HepG2 (cell line): ENCODE measurements around the gene NLGN4X. TPM values are rescaled to one million over a fixed set of nuclear protein-coding genes. Genes with fewer than 3 reads are reported as not detected.

Experiments used
- ATAC-seq: fragments of 200-7000 bp; cut with Tn5 transposase; 3 replicates; pipeline ENCODE4 v1.9.1; 2020; ENCODE audit warnings: mild to moderate bottlenecking, moderate library complexity
- BruUV-seq: library from RNA; stranded (reverse); fragments of 400-500 nt; replicated peaks from 2 replicates; lab custom pipeline; 2021; lab: Mats Ljungman, UMichigan
- CTCF ChIA-PET: fragments of 300-600 bp; formaldehyde crosslinking; extraction: SDS; loops from one replicate; lab custom pipeline; 2021; ENCODE audit warnings: low total read pairs, inconsistent platforms, low intra/inter-chr PET ratio; lab: Yijun Ruan, JAX
- POLR2A ChIA-PET: fragments of 350-600 bp; sonication (Branson Sonifier 250); formaldehyde crosslinking; loops from one replicate; lab custom pipeline; 2020; ENCODE audit warnings: antibody characterized with exemption, inconsistent platforms; lab: Yijun Ruan, JAX
- DNase-seq: peaks from one replicate; pipeline ENCODE4 v3.0.0-alpha.2; 2015; ENCODE audit warnings: low spot score
- FAIRE-seq: peaks from 3 replicates; lab custom pipeline; 2011; peaks lifted over from hg19 to GRCh38; lab: Jason Lieb, UNC
- H2AFZ ChIP-seq: one replicate; pipeline ENCODE4 v1.6.1; 2011; ENCODE audit warnings: low read length, inconsistent platforms
- H3K27ac ChIP-seq: fragments of 300-600 bp; 3 replicates; pipeline ENCODE4 v1.8.0; 2011; ENCODE audit warnings: mixed run types, mild to moderate bottlenecking, mixed read lengths, low read length, inconsistent platforms; ENCODE audit not compliant: insufficient read depth; ENCODE audit errors: extremely low read length
- H3K27me3 ChIP-seq, 2 experiments: fragments of 200-600 bp in 1 of 2; 2 replicates in 1 of 2; 3 replicates in 1 of 2; pipeline versions ENCODE4 v1.6.0 to v1.8.0; 2011; ENCODE audit warnings: low read length in 2 of 2, mild to moderate bottlenecking in 2 of 2, moderate library complexity in 2 of 2, inconsistent platforms in 1 of 2; ENCODE audit not compliant: insufficient read depth in 2 of 2, control insufficient read depth in 1 of 2
- H3K36me3 ChIP-seq, 2 experiments: fragments of 200-600 bp in 1 of 2; replicated peaks in 1 of 2; 2 replicates in 1 of 2; 3 replicates in 1 of 2; pipeline versions ENCODE4 v1.5.1 to v1.8.0; 2011; ENCODE audit warnings: low read length in 2 of 2, inconsistent platforms in 1 of 2; ENCODE audit not compliant: insufficient read depth in 2 of 2, control insufficient read depth in 1 of 2
- H3K4me1 ChIP-seq: 2 replicates; pipeline ENCODE4 v1.5.1; 2012; ENCODE audit warnings: low read length, inconsistent platforms; ENCODE audit not compliant: insufficient read depth
- H3K4me2 ChIP-seq: 2 replicates; pipeline ENCODE4 v1.6.0; 2011; ENCODE audit warnings: low read depth, low read length, inconsistent platforms
- H3K4me3 ChIP-seq, 3 experiments: fragments of 200-600 bp in 1 of 3; sonication (generic), shearing (Covaris generic) in 1 of 3; replicated peaks in 1 of 3; 2 replicates each; pipeline ENCODE4 v1.5.1; 2011 to 2016; ENCODE audit warnings: low read length in 3 of 3, inconsistent platforms in 2 of 3, low read depth in 2 of 3, mild to moderate bottlenecking in 2 of 3, control low read depth in 1 of 3, mixed read lengths in 1 of 3; ENCODE audit not compliant: insufficient read depth in 1 of 3
- H3K79me2 ChIP-seq: one replicate; pipeline ENCODE4 v1.6.1; 2011; ENCODE audit warnings: low read length, inconsistent platforms; ENCODE audit not compliant: insufficient read depth
- H3K9ac ChIP-seq: 2 replicates; pipeline ENCODE4 v1.6.0; 2011; ENCODE audit warnings: mild to moderate bottlenecking, low read depth, low read length, inconsistent platforms; ENCODE audit not compliant: insufficient read depth
- H3K9me3 ChIP-seq: 2 replicates; pipeline ENCODE4 v1.5.1; 2012; ENCODE audit warnings: mild to moderate bottlenecking, low read length
- H4K20me1 ChIP-seq: 2 replicates; pipeline ENCODE4 v1.6.0; 2011; ENCODE audit warnings: inconsistent platforms, mild to moderate bottlenecking, low read length, moderate library complexity; ENCODE audit not compliant: insufficient read depth
- CBX5 ChIP-seq: sonication (generic); formaldehyde crosslinking; IDR thresholded peaks from 2 replicates; pipeline ENCODE4 v1.4.0; 2020; ENCODE audit warnings: missing genetic modification reagents, borderline replicate concordance
- KLF11 ChIP-seq: IDR thresholded peaks from 2 replicates; pipeline ENCODE4 v1.6.1; 2016; ENCODE audit warnings: missing compliant biosample characterization
- TARDBP ChIP-seq: sonication (generic); formaldehyde crosslinking; IDR thresholded peaks from 2 replicates; pipeline ENCODE4 v1.8.0; 2022; ENCODE audit warnings: mild to moderate bottlenecking, missing genetic modification reagents
- WGBS: methylation state at CpG from one replicate; pipeline ENCODE4 v1.1.6; 2017; ENCODE audit warnings: low lambda C conversion rate; 5-methylcytosine and 5-hydroxymethylcytosine counted together
- in situ Hi-C: cut with HindIII; loops from 2 replicates; pipeline ENCODE4 v1.10.0; 2017; ENCODE audit warnings: low pct_unique_long_range_greater_than_20kb; ENCODE audit not compliant: extremely low pct_ligation_motif_present
- intact Hi-C: fragments of 100-400 bp; cut with micrococcal nuclease; formaldehyde crosslinking; loops from one replicate; pipeline ENCODE4 v1.10.0; 2022; ENCODE audit not compliant: unreplicated experiment
- polyA plus RNA-seq, 8 experiments: library from polyadenylated mRNA; depleted of rRNA in 3 of 8; stranded (reverse) in 7 of 8; unstranded in 1 of 8; fragments of >200 nt; fragmentation: Illumina TruSeq in 4 of 8; extraction: Trizol in 4 of 8; gene quantifications; 2 replicates each; pipeline versions ENCODE4 v1.2.1 to v1.2.3, GENCODE V29; 2011 to 2016; ENCODE audit warnings: low read depth in 4 of 8, missing spikeins in 1 of 8, mixed read lengths in 1 of 8; ENCODE audit not compliant: insufficient read depth in 1 of 8
- total RNA-seq, 5 experiments: library from RNA; depleted of rRNA; stranded (reverse); fragments of >200 nt; fragmentation: Illumina TruSeq; extraction: Trizol; gene quantifications; 2 replicates each; pipeline ENCODE4 v1.2.3, GENCODE V29; 2016; ENCODE audit warnings: low read depth in 1 of 5
- TF ChIP-seq, protein P1 (sequence below): sonication (generic); formaldehyde crosslinking; IDR thresholded peaks from 2 replicates; pipeline ENCODE4 v1.5.0; 2020; ENCODE audit warnings: mild to moderate bottlenecking, missing genetic modification reagents
- TF ChIP-seq, protein P2 (sequence below), 2 experiments: IDR thresholded peaks; 2 replicates each; pipeline ENCODE4 v1.6.1; 2011 to 2012; ENCODE audit warnings: low read length in 2 of 2, borderline replicate concordance in 1 of 2, low read depth in 1 of 2, mild to moderate bottlenecking in 1 of 2, moderate library complexity in 1 of 2
- TF ChIP-seq, protein P3 (sequence below): sonication (generic); formaldehyde crosslinking; IDR thresholded peaks from 2 replicates; pipeline ENCODE4 v1.5.0; 2020; ENCODE audit warnings: mild to moderate bottlenecking, missing genetic modification reagents
- TF ChIP-seq, protein P4 (sequence below): sonication (generic); formaldehyde crosslinking; IDR thresholded peaks from 2 replicates; pipeline ENCODE4 v1.5.0; 2020; ENCODE audit warnings: mild to moderate bottlenecking, missing genetic modification reagents

NLGN4X gene
- total and polyA plus RNA-seq, 2 of the 13 experiments (the other 11 are each of a cell fraction or from before 2014, with no cell fraction given): not detected

DNA sequence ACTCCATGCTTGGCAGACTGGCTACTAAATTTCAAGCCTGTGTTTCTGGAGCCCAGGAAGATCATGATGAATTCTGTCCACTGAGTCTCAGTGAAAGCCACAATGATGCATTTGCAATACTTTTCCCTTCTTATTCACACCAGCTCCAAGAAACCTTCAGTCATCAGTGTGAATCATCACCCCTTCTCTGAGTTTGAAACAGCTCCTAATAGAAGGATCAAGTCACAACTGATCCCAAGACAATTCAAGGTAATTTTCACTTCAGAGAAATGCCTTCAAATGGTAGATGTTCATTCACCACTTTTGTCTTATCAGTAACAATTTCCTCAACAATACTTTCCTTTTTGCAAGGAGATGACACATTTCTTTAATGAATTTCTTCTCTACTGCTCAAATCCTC is 257.4 kb downstream of the NLGN4X start:
- no peak overlapping the region for H3K9ac ChIP-seq
- no TSS peak for BruUV-seq
- no peak overlapping the region for H3K4me2 ChIP-seq
- DNase-seq (no peak), FAIRE-seq (no peak), ATAC-seq (no peak)
- CTCF ChIA-PET: no interaction called here
- intact Hi-C loops (no loop called here), in situ Hi-C loops (no loop called here)
- H3K9me3 ChIP-seq: no peaks in the 10 kb centered on the region
- H3K4me3 ChIP-seq: no peak overlapping the region
- no peak overlapping the region for H2AFZ ChIP-seq
- no peaks in the 10 kb centered on the region for H3K27me3 ChIP-seq
- H4K20me1 ChIP-seq: no peaks in the 10 kb centered on the region
- TF ChIP-seq, protein P1, sequence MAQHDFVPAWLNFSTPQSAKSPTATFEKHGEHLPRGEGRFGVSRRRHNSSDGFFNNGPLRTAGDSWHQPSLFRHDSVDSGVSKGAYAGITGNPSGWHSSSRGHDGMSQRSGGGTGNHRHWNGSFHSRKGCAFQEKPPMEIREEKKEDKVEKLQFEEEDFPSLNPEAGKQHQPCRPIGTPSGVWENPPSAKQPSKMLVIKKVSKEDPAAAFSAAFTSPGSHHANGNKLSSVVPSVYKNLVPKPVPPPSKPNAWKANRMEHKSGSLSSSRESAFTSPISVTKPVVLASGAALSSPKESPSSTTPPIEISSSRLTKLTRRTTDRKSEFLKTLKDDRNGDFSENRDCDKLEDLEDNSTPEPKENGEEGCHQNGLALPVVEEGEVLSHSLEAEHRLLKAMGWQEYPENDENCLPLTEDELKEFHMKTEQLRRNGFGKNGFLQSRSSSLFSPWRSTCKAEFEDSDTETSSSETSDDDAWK (CRISPR knock-in tag): no peak
- no peak overlapping the region for H3K27ac ChIP-seq
- H3K79me2 ChIP-seq: no peaks in the 10 kb centered on the region
- POLR2A ChIA-PET: no interaction called here
- no peaks in the 10 kb centered on the region for H3K36me3 ChIP-seq
- no peaks in the 10 kb centered on the region for H3K4me1 ChIP-seq

DNA sequence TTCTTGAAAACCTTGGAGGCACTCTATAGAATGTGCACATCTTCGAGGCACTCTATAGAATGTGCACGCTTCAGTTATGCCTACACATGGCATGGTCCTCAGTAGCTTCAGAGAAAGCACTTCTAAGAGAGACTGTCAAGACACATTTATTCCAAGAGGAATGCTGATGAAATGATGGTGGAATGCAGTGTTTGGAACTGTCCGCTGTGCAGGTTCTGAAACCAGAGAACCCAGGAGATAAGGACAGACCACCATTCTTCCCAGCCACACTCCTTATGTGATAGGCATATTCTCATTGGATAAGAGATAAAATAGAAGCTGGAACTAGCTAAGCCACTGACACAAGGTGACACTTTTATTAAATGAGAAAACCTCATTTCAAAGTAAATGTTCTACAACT is 263.3 kb downstream of the NLGN4X start:
- ATAC-seq (no peak), FAIRE-seq (no peak), DNase-seq (no peak)
- BruUV-seq: no TSS peak
- Histone ChIP-seq H3K4me3 (no peak overlapping the region), H3K4me2 (no peak overlapping the region), H3K9me3 (no peaks in the 10 kb centered on the region), H2AFZ (no peak overlapping the region), H3K79me2 (no peaks in the 10 kb centered on the region), H3K27ac (no peak overlapping the region), H3K27me3 (no peaks in the 10 kb centered on the region), H3K4me1 (no peaks in the 10 kb centered on the region), H4K20me1 (no peaks in the 10 kb centered on the region), H3K36me3 (no peaks in the 10 kb centered on the region), H3K9ac (no peak overlapping the region)
- in situ Hi-C loops: no loop called here
- TF ChIP-seq, protein P2, sequence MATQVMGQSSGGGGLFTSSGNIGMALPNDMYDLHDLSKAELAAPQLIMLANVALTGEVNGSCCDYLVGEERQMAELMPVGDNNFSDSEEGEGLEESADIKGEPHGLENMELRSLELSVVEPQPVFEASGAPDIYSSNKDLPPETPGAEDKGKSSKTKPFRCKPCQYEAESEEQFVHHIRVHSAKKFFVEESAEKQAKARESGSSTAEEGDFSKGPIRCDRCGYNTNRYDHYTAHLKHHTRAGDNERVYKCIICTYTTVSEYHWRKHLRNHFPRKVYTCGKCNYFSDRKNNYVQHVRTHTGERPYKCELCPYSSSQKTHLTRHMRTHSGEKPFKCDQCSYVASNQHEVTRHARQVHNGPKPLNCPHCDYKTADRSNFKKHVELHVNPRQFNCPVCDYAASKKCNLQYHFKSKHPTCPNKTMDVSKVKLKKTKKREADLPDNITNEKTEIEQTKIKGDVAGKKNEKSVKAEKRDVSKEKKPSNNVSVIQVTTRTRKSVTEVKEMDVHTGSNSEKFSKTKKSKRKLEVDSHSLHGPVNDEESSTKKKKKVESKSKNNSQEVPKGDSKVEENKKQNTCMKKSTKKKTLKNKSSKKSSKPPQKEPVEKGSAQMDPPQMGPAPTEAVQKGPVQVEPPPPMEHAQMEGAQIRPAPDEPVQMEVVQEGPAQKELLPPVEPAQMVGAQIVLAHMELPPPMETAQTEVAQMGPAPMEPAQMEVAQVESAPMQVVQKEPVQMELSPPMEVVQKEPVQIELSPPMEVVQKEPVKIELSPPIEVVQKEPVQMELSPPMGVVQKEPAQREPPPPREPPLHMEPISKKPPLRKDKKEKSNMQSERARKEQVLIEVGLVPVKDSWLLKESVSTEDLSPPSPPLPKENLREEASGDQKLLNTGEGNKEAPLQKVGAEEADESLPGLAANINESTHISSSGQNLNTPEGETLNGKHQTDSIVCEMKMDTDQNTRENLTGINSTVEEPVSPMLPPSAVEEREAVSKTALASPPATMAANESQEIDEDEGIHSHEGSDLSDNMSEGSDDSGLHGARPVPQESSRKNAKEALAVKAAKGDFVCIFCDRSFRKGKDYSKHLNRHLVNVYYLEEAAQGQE (IDR thresholded peaks at IDR 0.05; ENCODE audit: borderline replicate concordance in 1 of 2, low read depth in 1 of 2, low read length in 2 of 2): peak in 1 of 2 experiments; percentile 65; a peak in 3 of 4 replicates
- TF ChIP-seq, protein P3, sequence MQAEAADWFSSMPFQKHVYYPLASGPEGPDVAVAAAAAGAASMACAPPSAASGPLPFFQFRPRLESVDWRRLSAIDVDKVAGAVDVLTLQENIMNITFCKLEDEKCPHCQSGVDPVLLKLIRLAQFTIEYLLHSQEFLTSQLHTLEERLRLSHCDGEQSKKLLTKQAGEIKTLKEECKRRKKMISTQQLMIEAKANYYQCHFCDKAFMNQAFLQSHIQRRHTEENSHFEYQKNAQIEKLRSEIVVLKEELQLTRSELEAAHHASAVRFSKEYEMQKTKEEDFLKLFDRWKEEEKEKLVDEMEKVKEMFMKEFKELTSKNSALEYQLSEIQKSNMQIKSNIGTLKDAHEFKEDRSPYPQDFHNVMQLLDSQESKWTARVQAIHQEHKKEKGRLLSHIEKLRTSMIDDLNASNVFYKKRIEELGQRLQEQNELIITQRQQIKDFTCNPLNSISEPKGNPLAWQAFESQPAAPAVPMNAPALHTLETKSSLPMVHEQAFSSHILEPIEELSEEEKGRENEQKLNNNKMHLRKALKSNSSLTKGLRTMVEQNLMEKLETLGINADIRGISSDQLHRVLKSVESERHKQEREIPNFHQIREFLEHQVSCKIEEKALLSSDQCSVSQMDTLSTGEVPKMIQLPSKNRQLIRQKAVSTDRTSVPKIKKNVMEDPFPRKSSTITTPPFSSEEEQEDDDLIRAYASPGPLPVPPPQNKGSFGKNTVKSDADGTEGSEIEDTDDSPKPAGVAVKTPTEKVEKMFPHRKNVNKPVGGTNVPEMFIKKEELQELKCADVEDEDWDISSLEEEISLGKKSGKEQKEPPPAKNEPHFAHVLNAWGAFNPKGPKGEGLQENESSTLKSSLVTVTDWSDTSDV (CRISPR knock-in tag): no peak
- TF ChIP-seq CBX5 (no peak), TARDBP (no peak), KLF11 (CRISPR knock-in tag) (no peak)
- TF ChIP-seq, protein P4, sequence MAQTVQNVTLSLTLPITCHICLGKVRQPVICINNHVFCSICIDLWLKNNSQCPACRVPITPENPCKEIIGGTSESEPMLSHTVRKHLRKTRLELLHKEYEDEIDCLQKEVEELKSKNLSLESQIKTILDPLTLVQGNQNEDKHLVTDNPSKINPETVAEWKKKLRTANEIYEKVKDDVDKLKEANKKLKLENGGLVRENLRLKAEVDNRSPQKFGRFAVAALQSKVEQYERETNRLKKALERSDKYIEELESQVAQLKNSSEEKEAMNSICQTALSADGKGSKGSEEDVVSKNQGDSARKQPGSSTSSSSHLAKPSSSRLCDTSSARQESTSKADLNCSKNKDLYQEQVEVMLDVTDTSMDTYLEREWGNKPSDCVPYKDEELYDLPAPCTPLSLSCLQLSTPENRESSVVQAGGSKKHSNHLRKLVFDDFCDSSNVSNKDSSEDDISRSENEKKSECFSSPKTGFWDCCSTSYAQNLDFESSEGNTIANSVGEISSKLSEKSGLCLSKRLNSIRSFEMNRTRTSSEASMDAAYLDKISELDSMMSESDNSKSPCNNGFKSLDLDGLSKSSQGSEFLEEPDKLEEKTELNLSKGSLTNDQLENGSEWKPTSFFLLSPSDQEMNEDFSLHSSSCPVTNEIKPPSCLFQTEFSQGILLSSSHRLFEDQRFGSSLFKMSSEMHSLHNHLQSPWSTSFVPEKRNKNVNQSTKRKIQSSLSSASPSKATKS: no peak
- WGBS: 86% methylated on average over 1 of the region's 3 CpGs
- ChIA-PET CTCF (no interaction called here), POLR2A (no interaction called here)
- intact Hi-C loops: no loop called here
